ENCODE data around the gene CCDC74B.
"Not testable (repeated sequence)": the region's sequence is repeated elsewhere in the genome, so short reads cannot be mapped to it uniquely, and the experiment has no call there.

CCDC74B gene

DNA sequence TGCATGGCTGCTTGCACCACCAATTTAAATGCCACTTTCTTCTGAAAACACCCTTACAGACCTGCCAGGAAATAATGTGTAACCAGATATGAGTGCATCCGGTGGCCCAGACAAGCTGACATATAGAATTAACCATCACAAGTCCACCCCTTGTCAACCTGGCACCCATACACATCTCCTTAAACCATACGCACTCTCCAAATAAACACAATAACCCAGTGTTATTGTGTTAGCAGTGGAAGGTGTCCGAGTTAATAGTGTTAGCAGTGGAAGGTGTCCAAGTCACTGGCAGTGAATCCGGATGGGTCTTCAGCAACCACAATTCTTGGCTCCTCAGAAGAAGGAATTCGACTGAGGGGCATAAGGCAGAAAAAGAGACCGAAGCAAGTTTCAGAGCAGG, 3.6 kb upstream of the CCDC74B start:
- DNase-seq, result not testable (repeated sequence)

DNA sequence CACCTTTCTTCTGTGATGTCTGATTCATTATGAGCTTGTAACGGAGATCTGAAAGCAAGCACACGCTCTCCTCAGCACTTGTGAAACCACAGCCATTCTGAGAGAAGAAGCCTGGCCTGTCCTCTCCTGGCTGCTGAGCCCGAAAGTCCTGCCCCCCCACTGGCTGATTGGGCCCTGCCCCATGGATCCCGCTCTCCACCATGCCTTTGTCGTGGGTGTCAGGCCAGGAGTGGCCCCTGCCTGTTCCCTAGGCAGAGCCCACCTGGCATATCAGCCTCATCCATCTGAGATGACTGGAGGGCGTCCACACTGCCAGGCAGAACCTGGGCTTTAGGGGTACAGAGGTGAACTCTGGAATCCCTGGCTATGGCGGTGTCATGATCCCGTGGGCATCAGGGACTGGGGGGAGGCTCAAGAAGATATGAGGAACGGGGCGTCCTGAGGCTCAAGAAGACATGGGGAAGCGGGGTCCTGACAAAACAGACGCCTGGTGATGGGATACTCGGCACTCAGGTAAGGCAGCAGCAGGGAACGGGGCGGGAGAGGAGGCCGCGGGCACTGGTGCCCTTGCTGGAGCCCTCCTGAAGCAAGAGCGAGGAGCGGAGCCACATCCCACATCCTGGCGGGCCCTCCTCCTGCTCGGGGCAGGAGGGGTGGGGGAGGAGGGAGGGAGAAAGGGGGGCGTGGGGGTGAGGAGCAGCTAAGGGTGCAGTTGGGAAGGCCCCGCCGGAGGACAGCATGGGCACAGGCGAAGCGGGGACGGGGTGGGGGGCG, 1.5 kb downstream of the CCDC74B start:
- not testable (repeated sequence) for DNase-seq

DNA sequence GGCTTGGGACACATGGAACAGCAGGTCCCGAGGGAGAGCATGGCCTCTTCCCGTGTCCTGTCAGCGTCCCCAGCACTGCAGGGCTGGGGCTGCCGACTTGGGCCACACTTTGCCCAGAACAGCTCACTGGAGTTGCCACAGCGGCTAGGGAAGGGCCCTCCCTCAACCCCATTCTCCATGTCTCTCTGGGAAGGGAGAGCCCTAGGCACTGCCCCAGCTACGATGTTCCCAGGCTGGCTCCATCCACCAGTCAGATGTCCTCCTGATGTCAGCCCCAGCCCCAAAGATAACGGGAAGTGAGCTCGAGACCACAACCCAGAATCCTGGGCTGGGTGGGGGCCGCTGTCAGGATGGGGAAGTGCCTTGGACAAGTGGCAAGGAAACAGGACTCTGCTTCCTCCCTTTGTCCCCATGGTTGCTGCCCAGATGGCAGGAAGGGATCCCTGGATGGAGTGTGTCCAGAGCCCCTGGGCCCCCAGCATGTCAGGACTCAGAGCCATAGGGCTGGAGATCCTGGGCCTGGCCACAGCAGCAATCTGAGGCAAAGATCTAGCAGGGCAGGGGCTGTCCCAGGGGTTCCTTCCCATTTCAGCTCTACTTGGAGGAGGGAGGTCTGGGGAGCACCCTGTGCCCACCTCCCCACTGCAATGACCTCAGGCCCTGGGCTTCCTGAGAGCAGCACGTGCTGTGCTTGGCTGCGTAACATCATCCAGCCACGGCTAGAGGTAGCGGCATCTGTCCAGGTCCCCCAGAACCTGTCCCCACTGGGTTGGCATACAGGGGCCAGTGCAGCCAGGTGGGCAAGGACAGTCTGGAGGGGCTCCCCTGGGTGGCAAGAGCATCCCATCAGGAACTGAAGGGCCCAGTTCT, 2.3 kb downstream of the CCDC74B start:
- DNase-seq, result not testable (repeated sequence)

DNA sequence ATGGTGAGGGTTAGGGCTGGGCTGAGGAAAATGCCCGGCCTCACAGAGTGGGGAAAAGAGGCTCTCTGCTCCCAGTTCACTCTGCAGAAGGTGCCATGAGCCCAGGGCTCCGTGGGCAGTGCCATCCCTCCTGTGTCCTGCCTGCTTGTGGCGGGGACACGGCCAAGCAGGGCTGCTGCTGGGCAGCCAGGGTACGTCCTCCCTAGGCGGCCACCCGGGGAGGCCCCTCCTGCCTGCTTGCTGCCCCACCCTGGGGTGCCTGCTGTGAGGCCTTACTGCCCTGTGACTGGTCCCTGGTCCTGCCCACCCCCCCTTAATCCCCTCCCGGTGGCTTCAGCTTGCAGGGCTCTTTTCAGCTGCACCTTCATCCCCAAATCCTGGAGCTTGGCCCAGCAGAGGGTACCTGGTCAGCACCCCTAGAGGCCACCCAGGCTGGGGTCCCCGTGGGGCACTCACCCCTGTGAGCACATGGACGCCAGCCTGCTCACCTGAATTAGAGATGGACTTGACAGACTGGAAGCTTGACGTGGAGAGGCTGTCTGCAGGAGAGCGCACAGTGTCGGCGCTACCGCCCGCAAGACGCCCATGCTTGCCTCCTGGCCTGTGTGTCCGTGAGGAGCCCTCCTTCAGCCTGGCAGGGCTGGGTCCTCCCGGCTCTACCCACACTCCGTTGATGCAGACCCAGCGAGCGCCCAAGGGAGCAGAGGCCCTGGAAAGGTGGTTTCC, 3.1 kb downstream of the CCDC74B start:
- not testable (repeated sequence) for DNase-seq

DNA sequence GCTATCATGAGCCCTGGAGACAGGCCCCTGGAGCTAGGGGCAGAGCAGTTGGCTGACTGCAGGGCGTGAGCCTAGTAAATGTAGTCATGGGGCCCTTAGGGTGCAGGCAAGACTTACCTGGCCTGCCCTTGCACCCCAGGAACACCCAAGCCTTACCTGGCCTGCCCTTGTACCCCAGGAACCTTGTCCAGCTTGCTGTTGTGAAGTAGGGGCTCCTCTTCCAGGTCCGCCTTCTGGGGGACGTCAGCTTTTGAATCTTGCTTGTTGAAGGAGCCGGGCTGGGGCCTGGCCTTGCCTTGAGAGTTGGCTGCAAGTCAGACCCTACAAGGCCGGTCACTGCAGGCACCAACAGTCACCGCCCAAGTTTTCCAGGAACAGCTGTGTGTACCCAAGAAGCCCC, 3.9 kb downstream of the CCDC74B start:
- DNase-seq, result not testable (repeated sequence)

DNA sequence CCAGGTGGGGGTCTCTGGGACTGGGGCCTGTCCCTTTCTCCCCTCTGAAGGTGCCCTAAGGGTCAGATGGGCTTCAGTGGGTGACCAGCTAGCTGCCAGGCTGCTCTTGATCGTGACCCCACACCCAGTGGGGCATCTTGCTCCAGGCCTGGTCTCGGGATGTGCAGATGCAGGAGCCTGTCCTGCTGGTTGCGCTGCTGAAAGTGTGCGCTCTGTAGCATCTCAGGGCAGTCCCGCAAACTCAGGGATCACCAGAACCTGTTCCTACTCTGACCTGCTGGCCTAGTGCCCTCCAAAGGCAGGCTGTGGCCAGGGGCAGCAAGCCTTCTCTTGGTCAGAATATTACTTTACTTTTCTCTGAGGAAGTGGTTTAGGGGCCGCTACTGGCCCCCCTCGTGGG, 4.4 kb downstream of the CCDC74B start:
- not testable (repeated sequence) for DNase-seq

DNA sequence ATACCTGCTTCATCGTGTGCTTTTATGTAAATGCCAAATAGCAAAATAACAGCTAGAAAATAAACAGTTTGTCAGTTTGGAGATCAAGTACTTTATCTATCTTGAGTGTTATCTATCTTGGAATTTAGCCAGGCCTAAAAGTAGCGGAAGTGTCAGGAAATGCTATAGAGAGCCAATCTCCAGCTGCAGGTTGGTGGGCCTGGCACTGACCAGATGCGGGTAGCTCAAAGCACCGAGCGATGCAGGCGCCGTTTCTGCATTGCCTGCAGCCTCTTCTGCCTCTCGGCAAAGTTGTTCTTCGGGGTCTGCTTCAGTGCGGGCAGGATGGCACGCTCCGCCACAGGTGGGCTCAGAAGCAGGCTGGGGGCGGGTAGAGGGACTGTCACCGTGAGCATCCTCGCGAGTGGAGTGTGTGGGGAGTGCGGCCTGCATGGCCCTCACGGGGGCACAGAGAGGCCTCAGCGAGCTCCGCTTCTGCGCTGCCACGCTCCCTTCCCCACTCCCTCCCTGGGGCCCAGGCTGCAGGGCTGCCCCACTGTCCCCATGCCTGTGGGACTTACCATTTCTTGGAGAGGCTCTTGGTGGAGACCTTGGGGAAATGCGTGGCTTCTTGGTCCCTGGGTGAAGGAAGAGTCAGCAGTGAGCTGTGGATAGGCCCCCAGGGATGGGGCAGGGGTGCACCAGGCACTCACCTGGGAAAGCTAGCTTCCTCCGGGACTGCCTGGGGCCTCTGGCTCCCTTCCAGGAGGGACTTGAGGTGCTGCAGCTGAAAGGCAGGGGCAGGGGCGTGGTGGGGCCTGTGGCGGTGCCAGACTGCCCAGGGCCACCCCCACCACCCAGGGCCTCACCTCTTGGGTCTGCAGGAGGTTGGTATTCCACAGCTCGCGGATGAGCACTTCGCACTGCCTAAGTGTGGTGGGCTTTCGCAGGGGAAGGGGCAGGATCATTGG, 5.3 kb downstream of the CCDC74B start:
- not testable (repeated sequence) for DNase-seq

DNA sequence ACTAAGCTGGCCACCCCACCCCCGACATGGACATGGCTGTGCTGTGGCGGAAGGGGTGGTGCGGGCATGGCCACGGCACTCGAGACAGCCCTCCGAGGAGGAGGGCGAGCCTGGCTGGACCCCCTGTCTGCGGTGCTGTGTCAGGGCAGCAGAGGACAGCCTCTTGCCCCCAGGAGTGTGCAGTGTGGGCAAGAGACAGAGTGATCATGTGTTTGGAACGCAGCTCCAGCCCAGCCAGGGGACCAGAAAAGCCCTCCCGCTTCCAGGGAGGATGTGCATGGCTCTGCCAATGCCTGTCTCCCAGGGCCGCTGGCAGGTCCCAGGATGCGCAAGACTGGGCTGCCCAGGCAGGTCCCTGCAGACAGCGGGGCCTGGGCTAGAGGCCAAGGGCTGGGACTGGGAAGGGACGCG, 6.1 kb downstream of the CCDC74B start:
- DNase-seq, result not testable (repeated sequence)

DNA sequence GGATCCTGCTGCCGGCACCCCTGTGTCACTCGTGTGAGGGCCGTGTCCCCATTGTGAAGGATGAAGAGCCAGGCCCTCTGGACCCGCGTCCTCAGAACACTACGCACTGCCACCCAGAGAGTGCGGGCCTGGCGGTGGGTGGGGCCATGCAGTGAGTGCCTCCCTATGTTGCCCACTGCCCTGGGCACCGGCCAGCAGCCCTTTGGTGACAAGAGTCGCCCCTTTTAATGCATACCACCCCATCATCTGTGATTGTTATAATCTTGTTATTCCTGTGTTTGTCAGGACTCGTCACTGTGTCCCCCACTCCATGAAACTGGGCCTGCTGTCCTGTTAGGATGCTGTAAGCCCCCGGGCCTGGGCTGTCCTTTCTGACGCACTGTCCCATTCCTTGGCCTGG, 6.6 kb downstream of the CCDC74B start:
- not testable (repeated sequence) for DNase-seq

DNA sequence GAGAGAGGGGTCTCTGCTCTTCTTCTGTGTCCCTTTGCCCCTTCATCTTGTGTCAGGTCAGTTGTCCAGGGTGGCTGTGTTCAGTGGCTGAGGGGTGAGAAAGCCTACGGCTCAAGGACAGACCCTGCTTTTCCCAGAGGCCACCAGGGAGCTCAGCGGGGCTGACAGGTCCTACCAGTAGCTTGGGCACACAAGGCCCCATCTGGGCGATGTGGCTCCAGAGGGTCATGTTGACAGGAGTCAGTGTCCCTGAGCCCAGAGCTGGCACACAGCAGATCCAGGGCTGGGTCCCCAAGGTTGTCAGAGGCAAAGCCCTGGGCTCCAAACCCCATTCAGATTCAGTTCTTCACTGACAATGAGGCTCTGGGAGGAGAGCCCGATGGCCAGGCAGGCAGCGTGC, 7.8 kb downstream of the CCDC74B start:
- not testable (repeated sequence) for DNase-seq

DNA sequence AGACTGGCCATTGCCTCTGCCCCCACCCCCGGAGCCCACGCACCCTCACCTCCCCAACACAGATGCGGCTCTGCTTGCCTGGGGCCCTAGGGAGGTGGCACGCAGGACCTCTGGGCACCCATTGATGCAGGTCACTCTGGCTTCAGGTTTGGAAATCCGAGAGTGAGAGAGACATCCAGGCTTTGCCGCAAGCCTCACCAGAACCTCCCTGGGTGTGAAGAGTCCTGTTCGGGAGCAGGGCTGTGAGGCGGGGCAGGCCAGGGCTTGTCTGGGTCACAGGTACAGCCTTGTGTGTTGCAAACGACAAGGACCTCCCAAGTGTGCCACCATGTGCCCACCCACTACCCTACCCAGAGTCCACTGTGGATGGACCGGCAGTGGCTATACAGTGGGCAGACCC, 8.4 kb downstream of the CCDC74B start:
- not testable (repeated sequence) for DNase-seq

DNA sequence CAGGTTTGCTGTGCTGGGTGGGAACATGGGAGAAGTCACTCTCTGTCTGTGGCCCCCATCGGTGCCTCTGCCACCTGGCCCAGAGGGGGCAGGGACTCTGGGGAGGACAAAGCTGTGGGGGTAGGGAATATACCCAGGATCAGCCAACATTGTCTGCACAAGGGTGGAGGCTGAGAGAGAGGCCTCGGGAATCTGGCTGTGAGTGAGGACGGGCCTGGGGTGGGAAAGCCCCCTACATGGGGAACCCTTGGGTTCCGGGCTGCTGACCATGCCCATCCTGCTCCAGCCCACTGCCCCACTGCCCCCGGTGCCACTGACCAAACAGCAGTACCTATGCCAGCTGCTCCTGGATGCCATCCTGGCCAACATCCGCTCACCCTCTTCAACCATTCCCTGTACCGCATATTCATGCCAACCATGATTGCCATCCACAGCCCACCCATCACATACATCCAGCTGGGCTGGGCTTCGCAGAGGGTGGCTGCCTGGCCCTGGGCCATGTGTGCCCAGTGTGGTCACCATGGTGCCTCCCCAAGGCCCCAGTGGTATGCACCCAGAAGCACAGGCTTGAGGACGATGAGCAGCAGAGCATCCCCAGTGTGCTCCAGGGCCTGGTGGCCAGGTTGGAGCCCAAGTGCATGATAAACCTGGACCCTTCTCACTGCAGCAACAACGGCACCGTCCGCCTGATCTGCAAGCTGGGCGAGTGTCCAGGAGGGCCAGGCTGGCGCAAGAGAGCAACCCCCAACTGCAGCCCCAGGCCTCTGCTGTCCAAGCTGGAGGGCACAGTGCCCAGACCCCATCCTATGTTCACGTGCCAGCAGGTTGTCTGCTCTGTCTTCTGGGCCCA, 9.0 kb downstream of the CCDC74B start:
- no peak for DNase-seq

DNA sequence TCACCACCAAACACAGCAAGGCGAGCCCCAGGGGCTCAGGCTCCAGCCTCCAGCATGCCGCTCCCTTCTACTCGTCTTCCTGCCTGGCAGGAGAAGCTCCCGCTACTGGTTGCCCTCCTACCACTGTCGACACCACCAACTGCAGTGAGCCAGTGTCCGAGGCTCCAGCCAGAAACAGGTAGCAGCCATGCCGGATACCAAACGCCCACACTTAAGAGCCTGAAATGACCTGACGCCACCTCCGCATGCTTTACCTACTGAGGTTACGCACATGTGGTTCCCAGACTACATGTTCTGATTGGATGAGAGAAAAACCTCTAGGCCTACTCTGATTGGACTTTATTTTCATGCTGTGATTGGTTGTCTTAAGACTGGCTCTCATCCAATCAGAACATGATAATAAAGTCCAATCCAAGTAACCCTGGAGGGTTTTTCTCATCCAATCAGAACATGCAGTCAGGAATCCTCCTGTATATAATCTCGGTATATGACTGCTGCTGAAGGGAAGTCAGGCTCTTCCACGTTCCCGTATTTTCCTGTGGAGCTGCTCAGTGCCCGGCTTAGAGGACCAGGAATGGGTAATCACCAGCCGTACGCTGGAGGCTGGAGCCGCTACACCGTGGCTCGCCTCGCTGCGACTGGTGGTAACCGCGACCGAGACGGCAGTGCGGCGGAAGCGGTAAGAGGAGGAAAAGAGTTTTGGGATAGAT, 15.6 kb downstream of the CCDC74B start, which contains the start of gene POTEF:
Gene POTEF, minus strand, starts transcription at position 103 of the 710 bp plus-strand sequence. CDS start 8,707 bp downstream, outside the sequence.
- not testable (repeated sequence) for DNase-seq

DNA sequence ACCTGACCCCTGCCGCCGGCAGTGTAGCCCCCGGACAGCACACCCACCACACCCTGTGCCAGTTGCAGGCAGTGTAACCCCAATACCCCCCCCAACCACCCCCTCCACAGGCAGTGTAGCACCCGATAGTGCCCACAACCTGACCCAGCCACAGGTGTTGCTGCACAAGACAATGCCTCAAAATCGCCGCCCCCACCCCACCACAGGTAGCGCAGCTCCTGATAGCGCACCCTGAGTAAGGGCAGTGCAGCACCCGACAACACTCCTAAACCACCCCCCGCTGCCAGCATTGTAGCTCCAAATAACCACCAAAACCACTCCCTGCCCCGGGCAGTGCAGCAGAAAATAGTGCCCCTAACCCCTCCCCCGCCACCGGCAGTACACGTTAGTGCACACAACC, 16.4 kb downstream of the CCDC74B start:
- DNase-seq, result not testable (repeated sequence)

DNA sequence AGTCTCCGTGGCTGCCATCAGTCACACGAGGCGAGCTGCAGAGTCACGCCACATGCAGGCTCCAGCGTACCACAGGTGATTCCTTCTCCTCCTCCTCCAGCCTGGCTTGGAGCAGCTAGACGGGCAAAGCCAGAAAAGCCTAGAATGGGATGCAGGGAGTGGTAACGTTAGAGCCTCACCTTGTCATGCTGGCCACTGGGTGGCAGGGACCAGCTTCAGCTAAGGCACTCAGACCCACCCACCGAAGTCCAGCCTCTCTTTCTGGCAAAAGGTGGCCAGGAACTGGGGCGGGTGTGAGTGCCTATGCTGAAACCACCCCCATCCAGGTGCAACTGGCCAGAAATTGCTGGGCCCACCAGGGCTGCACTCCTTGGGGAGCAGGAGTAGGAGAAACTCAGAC, 17.2 kb downstream of the CCDC74B start:
- not testable (repeated sequence) for DNase-seq

DNA sequence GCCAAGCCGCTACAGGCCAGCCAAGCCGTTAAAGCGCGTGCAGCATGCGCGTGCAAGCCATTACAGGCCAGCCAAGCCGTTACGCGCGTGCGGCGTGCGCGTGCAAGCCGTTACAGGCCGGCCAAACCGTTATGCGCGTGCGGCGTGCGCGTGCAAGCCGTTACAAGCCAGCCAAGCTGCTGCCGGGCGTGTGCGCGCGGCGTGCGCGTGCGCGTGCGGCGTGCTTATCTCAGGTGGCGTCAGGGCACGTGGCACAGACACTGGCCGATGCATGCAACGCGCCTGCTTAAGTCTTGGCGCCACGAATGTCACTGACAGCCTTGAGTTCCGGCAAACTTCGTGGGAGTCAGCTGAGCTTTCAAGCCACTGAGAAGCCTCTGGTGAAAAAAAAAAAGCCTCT, 24.0 kb downstream of the CCDC74B start:
- not testable (repeated sequence) for DNase-seq

DNA sequence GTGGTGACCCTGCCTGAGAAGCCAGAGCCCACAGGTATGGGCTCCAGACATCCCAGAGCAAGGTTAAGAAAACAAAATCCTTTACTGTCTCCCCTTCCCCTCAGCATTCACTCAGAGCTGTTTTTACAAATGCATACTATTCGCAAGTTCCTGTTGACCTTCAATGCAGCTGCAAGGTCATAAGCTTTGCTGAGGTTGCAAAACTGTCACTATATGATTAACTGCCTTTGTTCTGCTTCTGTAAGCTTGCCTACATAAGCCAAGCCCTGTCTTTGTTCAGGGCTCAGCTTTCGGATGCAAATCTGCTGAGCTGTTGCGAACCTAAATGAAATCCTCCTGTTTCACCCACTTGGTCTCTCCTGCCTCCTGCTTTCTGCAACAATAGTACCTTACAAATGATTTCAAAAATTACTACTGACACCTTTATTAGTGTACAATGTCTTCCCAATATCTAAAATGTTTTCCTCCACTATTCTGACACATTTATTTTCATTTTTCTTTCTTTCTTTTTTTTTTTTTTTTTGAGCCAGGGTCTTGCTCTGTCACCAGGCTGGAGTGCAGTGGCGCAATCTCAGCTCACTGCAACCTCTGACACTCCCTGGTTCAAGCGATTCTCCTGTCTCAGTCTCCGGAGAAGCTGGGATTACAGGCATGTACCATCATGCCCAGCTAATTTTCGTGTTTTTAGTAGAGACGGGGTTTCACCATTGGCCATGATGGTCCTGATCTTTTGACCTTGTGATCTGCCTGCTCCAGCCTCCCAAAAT, 42.1 kb downstream of the CCDC74B start:
- not testable (repeated sequence) for DNase-seq
